CD4-positive, alpha-beta T cell treated with Interleukin-4 for 4 hours (primary cell): ENCODE data around the gene GPC5.

Experiments
- DNase-seq: peaks from one replicate; pipeline ENCODE4 v3.0.0-alpha.2; 2020

The GPC5 gene

GRCh38 chr13:91546900-91547299 is 148.5 kb downstream of the GPC5 start:
- no peak for DNase-seq

- DNase-seq = no peak
Measured at GRCh38 chr13:91553584-91553983, 155.2 kb downstream of the GPC5 start.

DNA sequence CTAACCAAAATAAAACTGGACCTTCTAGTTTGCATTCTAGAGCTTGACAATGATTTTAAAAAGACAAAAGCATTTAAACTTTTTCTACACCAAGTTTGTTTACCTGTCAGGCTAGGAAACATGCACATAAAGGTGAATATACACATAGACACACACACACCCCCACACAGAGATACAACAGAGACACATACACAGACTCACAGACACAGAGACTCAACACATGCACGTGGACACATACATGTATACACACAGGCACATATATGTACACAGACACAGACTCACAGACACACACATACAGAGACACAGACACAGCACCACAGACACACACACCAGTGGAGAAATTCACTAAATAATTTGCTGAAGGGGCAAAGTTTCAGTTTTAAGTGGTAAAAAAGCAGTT is 155.7 kb downstream of the GPC5 start:
- DNase-seq = no peak

- DNase-seq = no peak
Measured at GRCh38 chr13:91557328-91558090, 159.1 kb downstream of the GPC5 start.

GRCh38 chr13:91563799-91564198 is 165.4 kb downstream of the GPC5 start:
- DNase-seq = no peak

GRCh38 chr13:91564396-91564795 is 166.0 kb downstream of the GPC5 start:
- DNase-seq = no peak

DNA sequence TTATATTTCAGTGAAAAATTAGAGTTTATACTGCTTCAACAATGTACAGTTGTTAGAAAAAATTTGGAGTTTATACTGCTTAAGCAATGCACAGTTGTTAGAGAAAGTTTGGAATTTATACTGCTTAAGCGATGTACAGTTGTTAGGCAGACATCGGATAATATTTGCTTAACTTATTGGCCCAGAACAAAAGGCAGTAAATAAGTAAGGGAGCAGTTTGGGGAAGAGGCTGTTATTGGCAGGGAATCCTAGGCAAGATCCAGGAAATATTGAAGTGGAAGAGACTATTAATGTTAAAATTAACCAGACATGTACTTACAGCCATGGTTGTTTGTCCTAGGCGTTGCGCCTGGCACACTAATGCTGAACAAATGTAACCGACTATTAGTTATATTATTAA is 166.9 kb downstream of the GPC5 start:
- no peak for DNase-seq

- DNase-seq = no peak
Measured at GRCh38 chr13:91567485-91568207, 169.2 kb downstream of the GPC5 start.

GRCh38 chr13:91571681-91572080 is 173.3 kb downstream of the GPC5 start:
- no peak for DNase-seq

DNA sequence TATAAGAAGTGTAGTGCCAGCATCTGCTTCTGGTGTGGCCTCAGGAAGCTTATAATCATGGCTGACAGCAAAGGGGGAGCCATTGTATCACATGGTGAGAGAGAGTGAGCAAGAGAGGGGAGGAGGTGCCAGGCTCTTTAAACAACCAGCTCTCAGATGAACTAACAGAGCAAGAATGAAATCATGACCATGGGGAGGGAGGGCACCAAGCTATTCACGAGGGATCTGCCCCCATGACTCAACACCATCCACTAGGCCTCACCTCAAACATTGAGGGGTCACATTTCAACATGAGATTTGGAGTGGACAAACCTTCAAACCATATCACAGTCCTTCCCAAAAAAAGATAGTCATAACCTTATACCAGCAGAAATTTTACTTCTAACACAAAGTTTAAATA is 174.0 kb downstream of the GPC5 start:
- no peak for DNase-seq

DNA sequence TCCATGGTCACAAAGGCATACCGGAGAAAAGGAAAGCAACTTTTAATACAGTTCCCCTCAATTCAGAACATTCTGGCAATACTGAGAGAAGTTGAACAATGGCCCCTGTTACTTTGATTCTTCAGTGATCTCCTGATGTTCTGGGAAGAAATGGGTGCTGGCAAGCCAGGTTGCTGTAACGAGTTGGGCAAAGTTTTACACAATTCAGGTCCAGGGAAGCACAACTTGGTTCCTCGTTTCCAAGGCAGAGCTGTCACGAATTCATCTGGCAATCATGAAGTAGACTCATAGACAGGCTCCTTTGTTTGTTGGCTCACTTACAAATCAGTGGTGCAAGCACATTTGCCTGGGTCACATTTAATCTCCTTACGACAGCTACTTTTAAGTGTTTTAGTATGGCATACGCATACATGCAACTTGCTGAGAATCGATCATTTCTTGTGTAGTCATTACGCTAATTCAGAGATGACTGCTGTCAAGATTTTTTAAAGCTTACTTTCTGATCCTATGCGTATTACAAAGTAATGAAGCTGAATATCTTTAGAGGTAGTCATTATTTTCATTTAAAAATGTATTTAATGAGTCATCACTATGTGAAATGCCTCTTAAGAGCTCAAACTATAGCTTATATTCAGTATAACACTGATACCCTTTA is 174.7 kb downstream of the GPC5 start:
- DNase-seq = no peak

DNA sequence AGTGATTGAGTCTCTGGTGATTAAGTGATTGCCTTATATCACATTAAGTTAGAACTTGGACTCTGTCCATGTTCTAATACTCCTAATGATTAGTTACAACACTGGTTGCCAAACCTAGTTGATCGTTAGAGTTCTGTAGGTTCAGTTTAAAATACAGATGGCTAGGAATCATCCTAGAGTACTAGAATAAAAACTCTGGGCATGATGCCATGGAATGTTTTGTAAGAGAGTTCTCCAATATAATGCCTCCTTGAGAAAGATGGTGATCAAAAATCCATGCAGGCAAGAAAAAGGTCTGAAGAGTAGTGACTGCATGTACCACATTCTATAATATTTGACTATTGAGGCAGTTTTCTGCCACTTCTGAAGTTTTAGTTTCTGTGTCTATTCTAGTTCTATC is 176.3 kb downstream of the GPC5 start:
- no peak for DNase-seq

DNA sequence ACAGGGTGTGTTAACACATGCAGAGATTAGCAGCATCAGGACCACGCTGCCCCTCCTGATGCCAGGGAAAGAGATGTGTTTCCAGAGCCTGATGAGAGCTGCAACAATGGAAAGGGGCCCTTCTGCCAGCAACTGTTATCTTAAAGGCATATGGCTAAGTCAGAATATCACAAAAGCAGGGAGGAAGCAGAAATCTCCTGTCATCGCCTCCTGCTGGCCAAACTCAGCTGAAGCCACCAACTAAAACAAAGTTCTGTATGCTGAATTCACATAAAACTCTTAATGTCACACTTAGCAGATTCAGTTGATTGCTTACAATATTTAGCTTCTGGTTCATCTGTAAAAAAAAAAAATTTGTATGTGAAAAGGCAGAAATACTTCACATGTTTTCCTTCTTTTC is 178.2 kb downstream of the GPC5 start:
- no peak for DNase-seq

- no peak for DNase-seq
Measured at GRCh38 chr13:91579320-91579719, 180.9 kb downstream of the GPC5 start.

DNA sequence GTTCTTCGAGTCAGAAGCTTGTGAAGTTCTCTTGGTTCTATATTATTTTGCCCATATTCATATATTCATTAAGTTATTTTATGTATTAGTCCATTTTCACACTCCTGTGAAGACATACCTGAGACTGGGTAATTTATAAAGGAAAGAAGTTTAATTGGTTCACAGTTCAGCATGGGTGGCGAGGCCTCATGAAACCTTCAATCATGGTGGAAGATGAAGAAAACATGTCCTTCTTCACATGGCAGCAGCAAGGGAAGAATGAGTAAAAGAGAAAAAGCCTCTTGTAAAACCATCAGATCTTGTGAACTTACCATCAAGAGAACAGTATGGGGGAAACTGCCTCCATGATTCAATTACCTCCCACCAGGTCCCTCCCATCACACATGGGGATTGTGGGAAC is 182.3 kb downstream of the GPC5 start:
- no peak for DNase-seq

GRCh38 chr13:91586609-91587008 is 188.2 kb downstream of the GPC5 start:
- DNase-seq = no peak

GRCh38 chr13:91588541-91588940 is 190.1 kb downstream of the GPC5 start:
- DNase-seq = no peak

- no peak for DNase-seq
Measured at GRCh38 chr13:91592056-91593014, 193.9 kb downstream of the GPC5 start.

- no peak for DNase-seq
Measured at GRCh38 chr13:91593456-91593855, 195.0 kb downstream of the GPC5 start.

DNA sequence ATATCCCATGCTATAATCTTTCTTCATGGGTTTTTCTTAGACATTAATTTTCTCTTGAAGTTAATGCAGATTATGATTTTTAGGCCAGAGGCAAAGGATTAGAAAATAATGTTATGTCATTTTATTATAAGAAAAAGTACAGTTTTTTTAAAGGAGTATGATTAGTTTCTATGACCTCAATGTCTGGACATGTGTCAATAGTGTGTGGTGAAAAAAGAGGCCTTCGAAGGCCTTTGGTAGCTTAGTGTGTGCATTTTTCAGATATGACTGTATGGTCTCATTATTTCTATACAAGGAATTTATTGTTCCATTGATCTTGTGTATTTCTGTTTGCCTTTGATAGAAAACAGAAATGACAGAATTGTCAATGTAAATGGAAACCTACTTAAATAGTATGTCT is 195.6 kb downstream of the GPC5 start:
- DNase-seq = no peak

- DNase-seq = no peak
Measured at GRCh38 chr13:91595677-91596076, 197.3 kb downstream of the GPC5 start.

DNA sequence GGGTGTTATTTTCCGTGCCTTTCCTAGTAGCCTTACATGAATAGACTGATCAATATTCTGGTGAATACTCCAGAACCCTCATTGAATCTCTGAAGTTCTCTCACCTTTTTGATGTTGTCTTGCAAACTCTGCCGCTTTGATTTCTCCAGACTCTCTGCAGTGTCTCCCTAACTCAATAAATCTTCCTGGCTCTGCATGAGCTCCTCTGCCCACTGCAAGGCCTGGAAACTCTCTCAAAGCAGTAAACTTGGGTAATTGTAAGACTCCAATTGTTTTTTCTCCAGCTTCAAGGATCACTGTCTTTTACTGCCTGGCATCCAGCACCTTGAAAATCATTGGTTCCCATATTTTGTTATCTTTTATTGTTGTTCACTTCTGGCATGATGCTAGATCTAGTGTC is 198.4 kb downstream of the GPC5 start:
- DNase-seq = no peak

GRCh38 chr13:91598655-91599054 is 200.2 kb downstream of the GPC5 start:
- DNase-seq = no peak
